Spleen (tissue), 7 donors: Measurements from ENCODE around the gene MYO3A.

ENCODE experiments used
- POLR2A ChIP-seq, 3 donors: fragments of 450-650 bp; IDR thresholded peaks; one replicate each; pipeline ENCODE4 v1.5.1; 2017; ENCODE audit warnings: antibody characterized with exemption in 3 of 3, mild to moderate bottlenecking in 1 of 3
- POLR2AphosphoS5 ChIP-seq, 3 donors: sonication (generic); formaldehyde crosslinking; IDR thresholded peaks; one replicate each; pipeline ENCODE4 v1.5.1; 2017; ENCODE audit warnings: antibody characterized with exemption in 3 of 3
- TF ChIP-seq, protein P1 (sequence below), 11 experiments: fragments of 200-600 bp in 7 of 11; fragments of 450-650 bp in 4 of 11; sonication (generic) in 4 of 11; IDR thresholded peaks in 8 of 11; conservative IDR thresholded peaks in 3 of 11; 1 replicate in 7 of 11; 2 replicates in 4 of 11; pipeline versions ENCODE4 v1.4.0 to v1.8.0; 2016 to 2021; ENCODE audit warnings: antibody characterized with exemption in 11 of 11, inconsistent platforms in 4 of 11, mild to moderate bottlenecking in 1 of 11
- donor health status: DM: no; HTN: no; CAD: no; lungs with moderate emphysema.
- donor health status: DM: no; HTN: no; CAD: no.
- donor health status: DM: no; HTN: no; CAD: no.

DNA sequence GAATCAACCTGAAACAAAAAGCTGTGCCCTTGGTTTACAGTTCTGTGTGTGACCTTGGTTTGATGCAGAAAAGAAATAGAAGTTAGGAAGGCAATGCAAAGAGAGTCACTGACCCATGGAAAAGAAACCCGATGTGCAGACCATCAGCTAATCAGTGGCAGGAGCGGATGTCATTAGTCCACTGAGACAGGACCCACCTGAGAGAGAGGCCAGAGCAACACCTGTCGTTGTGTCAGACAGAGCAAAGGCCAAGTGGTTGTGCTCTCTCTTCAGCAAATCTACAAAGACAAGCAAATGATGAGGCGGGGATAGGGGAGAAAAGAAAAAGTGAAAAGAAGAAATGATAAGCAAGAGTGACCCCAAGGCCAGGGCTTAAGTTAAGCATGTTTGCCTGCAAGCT lies 291.3 kb downstream of the MYO3A start:
- TF ChIP-seq, protein P1, sequence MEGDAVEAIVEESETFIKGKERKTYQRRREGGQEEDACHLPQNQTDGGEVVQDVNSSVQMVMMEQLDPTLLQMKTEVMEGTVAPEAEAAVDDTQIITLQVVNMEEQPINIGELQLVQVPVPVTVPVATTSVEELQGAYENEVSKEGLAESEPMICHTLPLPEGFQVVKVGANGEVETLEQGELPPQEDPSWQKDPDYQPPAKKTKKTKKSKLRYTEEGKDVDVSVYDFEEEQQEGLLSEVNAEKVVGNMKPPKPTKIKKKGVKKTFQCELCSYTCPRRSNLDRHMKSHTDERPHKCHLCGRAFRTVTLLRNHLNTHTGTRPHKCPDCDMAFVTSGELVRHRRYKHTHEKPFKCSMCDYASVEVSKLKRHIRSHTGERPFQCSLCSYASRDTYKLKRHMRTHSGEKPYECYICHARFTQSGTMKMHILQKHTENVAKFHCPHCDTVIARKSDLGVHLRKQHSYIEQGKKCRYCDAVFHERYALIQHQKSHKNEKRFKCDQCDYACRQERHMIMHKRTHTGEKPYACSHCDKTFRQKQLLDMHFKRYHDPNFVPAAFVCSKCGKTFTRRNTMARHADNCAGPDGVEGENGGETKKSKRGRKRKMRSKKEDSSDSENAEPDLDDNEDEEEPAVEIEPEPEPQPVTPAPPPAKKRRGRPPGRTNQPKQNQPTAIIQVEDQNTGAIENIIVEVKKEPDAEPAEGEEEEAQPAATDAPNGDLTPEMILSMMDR (IDR thresholded peaks at IDR 0.05 in 8 of 11, conservative IDR thresholded peaks at IDR 0.05 in 3 of 11), result no peak
- TF ChIP-seq POLR2AphosphoS5 (IDR thresholded peaks at IDR 0.05) (no peak), POLR2A (IDR thresholded peaks at IDR 0.05) (no peak)
